Ishikawa (cell line): ENCODE measurements around the gene MAP3K20.

ENCODE experiments used
- CEBPB ChIP-seq: IDR thresholded peaks from 2 replicates; pipeline ENCODE4 v1.6.1; 2012
- CREB1 ChIP-seq: IDR thresholded peaks from 2 replicates; pipeline ENCODE4 v1.6.1; 2012; ENCODE audit warnings: low read depth
- EGR1 ChIP-seq: IDR thresholded peaks from 2 replicates; pipeline ENCODE4 v1.6.1; 2012
- EP300 ChIP-seq: IDR thresholded peaks from 2 replicates; pipeline ENCODE4 v1.6.1; 2012; ENCODE audit warnings: borderline replicate concordance
- FOXM1 ChIP-seq: IDR thresholded peaks from 2 replicates; pipeline ENCODE4 v1.6.1; 2012; ENCODE audit warnings: low read depth, borderline replicate concordance
- NFIC ChIP-seq: IDR thresholded peaks from 2 replicates; pipeline ENCODE4 v1.6.1; 2012
- RAD21 ChIP-seq: IDR thresholded peaks from 2 replicates; pipeline ENCODE4 v1.6.1; 2012; ENCODE audit warnings: low read depth
- TAF1 ChIP-seq: IDR thresholded peaks from 2 replicates; pipeline ENCODE4 v1.6.1; 2012; ENCODE audit warnings: low read depth, mild to moderate bottlenecking
- TCF12 ChIP-seq: IDR thresholded peaks from 2 replicates; pipeline ENCODE4 v1.6.1; 2012; ENCODE audit warnings: low read depth
- TEAD4 ChIP-seq: IDR thresholded peaks from 2 replicates; pipeline ENCODE4 v1.6.1; 2012
- YY1 ChIP-seq: IDR thresholded peaks from 2 replicates; pipeline ENCODE4 v1.6.1; 2012; ENCODE audit warnings: low read depth
- ZBTB7A ChIP-seq: IDR thresholded peaks from 2 replicates; pipeline ENCODE4 v1.6.1; 2012; ENCODE audit warnings: low read depth
- TF ChIP-seq, protein P1 (sequence below): IDR thresholded peaks from 2 replicates; pipeline ENCODE4 v1.6.1; 2012
- TF ChIP-seq, protein P2 (sequence below): IDR thresholded peaks from 2 replicates; pipeline ENCODE4 v1.6.1; 2012; ENCODE audit warnings: low read depth, mild to moderate bottlenecking
- TF ChIP-seq, protein P3 (sequence below): IDR thresholded peaks from 2 replicates; pipeline ENCODE4 v1.6.1; 2012

MAP3K20 gene

DNA sequence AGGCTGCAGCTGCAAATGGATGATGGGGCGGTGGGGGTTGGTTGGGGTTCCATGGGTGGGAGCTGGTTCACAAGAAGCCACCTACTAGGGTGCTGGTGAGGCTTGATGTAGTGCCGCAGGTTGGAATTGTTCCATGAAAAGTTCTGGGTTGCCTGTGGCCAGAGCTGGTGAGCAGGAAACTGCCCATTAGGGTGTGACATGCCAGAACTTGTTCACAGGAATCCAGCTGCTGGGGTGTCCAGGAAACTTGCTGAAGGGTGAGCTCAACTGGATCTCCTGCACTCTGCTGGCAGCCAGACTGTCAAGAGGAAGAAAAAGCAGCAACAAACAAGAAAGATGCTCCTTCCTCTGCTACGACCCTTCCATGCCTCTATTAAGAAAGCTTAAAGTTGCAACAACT, 48.8 kb downstream of the MAP3K20 start:
- no peak for TF ChIP-seq NFIC
- TF ChIP-seq RAD21, result no peak
- no peak for TF ChIP-seq EP300
- TF ChIP-seq TEAD4, result no peak
- TF ChIP-seq, protein P1, sequence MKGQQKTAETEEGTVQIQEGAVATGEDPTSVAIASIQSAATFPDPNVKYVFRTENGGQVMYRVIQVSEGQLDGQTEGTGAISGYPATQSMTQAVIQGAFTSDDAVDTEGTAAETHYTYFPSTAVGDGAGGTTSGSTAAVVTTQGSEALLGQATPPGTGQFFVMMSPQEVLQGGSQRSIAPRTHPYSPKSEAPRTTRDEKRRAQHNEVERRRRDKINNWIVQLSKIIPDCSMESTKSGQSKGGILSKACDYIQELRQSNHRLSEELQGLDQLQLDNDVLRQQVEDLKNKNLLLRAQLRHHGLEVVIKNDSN, result no peak
- TF ChIP-seq TAF1, result no peak
- no peak for TF ChIP-seq EGR1
- TF ChIP-seq FOXM1, result no peak
- TF ChIP-seq ZBTB7A, result no peak
- TF ChIP-seq CEBPB, result no peak
- no peak for TF ChIP-seq YY1
- TF ChIP-seq TCF12, result no peak
- no peak for TF ChIP-seq CREB1
- TF ChIP-seq, protein P2, sequence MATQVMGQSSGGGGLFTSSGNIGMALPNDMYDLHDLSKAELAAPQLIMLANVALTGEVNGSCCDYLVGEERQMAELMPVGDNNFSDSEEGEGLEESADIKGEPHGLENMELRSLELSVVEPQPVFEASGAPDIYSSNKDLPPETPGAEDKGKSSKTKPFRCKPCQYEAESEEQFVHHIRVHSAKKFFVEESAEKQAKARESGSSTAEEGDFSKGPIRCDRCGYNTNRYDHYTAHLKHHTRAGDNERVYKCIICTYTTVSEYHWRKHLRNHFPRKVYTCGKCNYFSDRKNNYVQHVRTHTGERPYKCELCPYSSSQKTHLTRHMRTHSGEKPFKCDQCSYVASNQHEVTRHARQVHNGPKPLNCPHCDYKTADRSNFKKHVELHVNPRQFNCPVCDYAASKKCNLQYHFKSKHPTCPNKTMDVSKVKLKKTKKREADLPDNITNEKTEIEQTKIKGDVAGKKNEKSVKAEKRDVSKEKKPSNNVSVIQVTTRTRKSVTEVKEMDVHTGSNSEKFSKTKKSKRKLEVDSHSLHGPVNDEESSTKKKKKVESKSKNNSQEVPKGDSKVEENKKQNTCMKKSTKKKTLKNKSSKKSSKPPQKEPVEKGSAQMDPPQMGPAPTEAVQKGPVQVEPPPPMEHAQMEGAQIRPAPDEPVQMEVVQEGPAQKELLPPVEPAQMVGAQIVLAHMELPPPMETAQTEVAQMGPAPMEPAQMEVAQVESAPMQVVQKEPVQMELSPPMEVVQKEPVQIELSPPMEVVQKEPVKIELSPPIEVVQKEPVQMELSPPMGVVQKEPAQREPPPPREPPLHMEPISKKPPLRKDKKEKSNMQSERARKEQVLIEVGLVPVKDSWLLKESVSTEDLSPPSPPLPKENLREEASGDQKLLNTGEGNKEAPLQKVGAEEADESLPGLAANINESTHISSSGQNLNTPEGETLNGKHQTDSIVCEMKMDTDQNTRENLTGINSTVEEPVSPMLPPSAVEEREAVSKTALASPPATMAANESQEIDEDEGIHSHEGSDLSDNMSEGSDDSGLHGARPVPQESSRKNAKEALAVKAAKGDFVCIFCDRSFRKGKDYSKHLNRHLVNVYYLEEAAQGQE, result no peak
- TF ChIP-seq, protein P3, sequence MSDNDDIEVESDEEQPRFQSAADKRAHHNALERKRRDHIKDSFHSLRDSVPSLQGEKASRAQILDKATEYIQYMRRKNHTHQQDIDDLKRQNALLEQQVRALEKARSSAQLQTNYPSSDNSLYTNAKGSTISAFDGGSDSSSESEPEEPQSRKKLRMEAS, result no peak

DNA sequence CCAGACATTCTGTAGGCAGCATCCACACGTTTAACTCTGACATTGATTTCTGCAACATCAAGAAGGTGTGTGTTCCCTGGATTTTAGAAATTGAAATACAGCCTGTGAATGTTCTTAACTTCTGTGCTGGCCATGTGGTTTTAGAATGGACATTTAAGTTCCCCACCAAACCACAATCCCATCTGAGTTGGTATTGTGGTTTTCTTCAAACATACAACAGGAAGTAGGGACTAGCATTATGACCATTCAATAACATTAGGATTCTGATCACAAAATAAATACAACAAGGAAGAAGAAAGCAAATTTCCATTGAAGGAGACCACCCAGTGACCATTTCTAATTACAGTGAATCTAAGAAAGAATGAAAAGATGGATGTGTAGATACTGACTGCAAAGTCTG, 51.2 kb downstream of the MAP3K20 start:
- TF ChIP-seq, protein P3, result no peak
- TF ChIP-seq NFIC, result no peak
- TF ChIP-seq EP300, result no peak
- TF ChIP-seq ZBTB7A, result no peak
- TF ChIP-seq EGR1, result no peak
- TF ChIP-seq, protein P1, result no peak
- TF ChIP-seq, protein P2, result no peak
- no peak for TF ChIP-seq TCF12
- no peak for TF ChIP-seq TAF1
- no peak for TF ChIP-seq YY1
- no peak for TF ChIP-seq CREB1
- TF ChIP-seq FOXM1, result no peak
- no peak for TF ChIP-seq TEAD4
- TF ChIP-seq RAD21, result no peak
- no peak for TF ChIP-seq CEBPB

DNA sequence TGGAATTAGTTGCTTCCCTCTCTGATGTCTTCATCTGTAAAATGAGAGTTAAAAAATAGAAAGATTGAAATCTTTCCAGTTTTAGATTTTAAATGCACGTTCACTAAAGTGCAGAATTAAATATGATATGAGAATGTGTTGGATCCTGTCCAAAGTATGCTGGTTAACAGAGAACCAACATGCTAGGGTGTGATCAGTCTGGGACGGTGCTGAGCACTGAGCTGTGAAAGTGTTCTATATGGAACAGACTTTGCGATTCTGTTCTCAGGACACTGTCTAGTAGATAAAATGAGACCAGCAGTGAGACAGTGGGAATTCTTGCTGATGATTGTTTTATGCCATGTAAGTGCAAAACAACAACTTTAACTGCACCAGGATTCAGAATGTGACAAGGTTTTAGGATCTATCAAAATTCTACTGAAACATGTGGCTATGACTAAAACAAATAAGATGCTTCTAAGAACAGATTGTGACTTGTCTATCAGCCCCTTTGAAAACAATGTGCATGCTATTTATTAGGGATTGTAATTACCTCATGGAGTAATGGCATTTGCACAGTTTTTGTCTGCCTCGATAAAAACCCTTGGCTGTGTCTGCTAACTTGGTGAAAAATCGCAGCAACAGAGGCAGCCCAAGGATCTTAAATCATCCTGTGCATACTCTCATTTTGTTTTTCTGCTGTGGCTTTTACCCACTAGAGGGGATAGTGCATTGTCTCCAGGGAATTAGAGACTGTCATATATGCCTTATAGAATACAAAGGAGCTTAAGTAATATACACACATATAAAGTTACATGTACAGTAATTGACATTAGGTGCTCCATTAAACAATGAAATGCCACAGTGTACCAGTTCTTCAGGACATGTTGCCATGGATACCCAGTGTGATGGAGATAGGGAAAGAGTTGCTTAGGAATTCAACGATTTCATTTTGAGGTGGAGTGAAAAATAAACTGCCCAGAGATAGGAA, 55.1 kb downstream of the MAP3K20 start:
- TF ChIP-seq CEBPB, result no peak
- no peak for TF ChIP-seq EGR1
- peak; percentile 23; the same call in 1 of the 2 replicates for TF ChIP-seq NFIC
- no peak for TF ChIP-seq ZBTB7A
- TF ChIP-seq TEAD4, result no peak

DNA sequence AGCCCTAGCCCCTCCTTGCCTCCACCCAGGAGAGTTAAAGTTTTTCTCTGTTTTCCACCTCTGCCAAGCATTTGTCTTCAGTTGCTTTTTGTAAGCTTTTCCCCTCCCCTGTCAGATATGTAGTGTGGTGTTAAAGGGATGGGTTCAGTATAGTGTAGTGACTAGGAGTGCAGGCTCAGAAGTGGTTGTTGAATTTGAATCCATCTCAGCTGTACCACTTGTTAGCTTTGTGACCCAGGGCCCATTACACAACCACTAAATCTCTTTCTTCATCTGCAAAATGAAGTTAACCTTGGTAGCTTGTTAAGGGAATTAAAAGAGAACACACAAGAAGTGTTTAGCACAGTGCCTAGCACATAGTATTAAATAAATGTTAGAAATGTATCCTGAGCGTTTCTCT, 56.9 kb downstream of the MAP3K20 start:
- TF ChIP-seq YY1, result no peak
- TF ChIP-seq, protein P2, result no peak
- no peak for TF ChIP-seq NFIC
- no peak for TF ChIP-seq EGR1
- TF ChIP-seq, protein P1, result no peak
- TF ChIP-seq TAF1, result no peak
